HG03108 (cell line): ENCODE results near the gene PHETA2.
"Not testable (repeated sequence)": the region's sequence is repeated elsewhere in the genome, so short reads cannot be mapped to it uniquely, and the experiment has no call there.

ENCODE experiments used
- ATAC-seq: cut with Tn5 transposase; IDR thresholded peaks from one replicate; pipeline ENCODE4 v1.9.1; 2021; ENCODE audit warnings: moderate library complexity; ENCODE audit not compliant: unreplicated experiment

PHETA2 gene

DNA sequence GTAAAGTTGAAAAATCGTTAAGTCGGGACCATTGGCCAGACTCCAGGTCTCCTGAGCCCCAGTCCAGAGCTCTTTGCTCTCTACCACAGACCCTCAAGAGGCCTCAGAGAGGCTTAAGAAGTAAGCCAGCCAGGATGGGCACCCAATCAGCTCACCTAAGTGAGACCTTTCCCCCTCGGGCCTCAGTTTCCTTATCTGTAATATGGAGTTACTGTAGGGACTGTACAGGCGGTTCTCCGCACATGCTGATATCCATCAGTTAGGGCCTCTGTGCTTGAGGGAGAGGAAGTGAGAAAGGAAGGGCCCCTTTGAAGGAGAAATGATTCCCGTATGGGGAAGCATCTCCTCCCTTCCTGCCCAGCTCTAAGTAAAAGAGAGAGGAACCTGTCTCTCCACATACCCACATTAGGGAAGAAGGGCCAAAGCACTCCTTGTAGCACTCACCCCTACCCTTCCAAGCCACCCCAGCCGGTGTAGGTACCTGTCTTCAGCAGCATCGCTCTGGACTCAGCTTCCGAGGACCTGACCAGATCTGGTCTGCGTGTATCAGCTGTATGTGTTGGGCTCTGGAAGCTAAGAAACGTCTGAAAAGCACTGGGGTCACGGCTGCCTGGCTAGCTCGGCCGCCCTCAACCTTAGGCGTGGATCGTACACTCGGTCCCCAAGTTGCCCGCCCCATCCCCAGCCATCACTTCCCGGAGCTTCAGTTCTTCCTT is 4.1 kb upstream of the PHETA2 start:
- no peak for ATAC-seq

GRCh38 chr22:42070517-42071422 is 3.3 kb upstream of the PHETA2 start, which contains the start of gene NAGA:
NAGA (minus strand) TSS chr22:42070812; CDS start chr22:42070297, 515 bp downstream.
- peak; percentile 89 for ATAC-seq

DNA sequence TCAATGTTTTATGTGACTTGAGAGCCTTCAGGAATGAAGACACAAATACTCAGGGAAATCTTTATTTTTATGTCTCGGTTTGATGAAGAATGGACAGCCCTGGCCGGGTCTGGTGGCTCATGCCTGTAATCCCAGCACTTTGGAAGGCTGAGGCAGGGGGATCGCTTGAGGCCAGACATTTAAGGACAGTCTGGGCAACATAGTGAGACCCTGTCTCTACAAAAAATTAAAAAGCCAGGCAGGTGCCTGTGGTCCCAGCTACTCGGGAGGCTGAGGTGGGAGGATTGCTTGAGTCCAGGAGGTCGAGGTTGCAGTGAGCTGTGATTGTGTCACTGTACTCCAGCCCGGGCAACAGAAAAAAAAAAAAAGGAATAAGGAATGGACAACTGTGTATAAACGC is 2.5 kb upstream of the PHETA2 start:
- ATAC-seq = not testable (repeated sequence)

GRCh38 chr22:42072606-42073330 is 1.3 kb upstream of the PHETA2 start:
- ATAC-seq = no peak

DNA sequence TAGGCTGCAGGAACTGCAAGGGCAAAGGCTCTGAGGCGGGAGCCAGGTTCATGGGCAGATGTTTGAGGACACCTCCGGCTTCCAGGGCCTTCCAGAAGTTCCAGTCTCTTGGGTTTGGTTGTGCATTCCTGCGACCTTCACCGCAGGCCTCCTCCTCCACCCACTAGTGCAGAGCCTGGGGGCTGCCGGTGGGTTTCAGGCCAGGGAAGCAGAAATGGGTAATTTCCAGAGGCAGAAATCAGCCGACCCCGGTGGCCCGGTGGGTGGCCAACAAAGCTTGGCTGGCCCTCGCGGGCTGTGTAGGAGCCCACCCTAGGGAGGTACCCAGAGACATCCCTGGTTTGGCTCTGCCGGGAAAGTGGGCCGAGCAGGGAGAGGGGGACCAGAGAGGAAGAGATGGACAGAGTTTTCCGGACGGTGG is 417 bp upstream of the PHETA2 start:
- no peak for ATAC-seq

- ATAC-seq = no peak
Measured at GRCh38 chr22:42074846-42075676, 1.0 kb downstream of the PHETA2 start.

- ATAC-seq = no peak
Measured at GRCh38 chr22:42076764-42077485, 2.9 kb downstream of the PHETA2 start.

DNA sequence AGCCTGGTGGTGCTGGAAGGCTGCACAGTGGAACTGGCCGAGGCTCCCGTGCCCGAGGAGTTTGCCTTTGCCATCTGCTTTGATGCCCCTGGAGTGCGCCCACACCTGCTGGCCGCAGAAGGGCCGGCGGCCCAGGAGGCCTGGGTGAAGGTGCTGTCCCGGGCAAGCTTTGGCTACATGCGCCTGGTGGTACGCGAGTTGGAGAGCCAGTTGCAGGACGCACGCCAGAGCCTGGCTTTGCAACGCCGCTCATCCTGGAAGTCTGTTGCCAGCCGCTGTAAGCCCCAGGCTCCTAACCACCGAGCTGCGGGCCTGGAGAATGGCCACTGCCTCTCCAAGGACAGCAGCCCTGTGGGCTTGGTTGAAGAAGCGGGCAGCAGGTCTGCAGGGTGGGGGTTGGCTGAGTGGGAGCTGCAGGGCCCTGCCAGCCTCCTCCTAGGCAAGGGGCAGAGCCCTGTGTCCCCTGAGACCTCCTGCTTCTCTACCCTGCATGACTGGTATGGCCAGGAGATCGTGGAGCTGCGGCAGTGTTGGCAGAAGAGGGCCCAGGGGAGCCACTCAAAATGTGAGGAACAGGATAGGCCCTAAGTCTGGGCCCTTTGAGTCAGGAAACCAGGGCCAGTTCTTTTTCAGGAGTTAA is 3.6 kb downstream of the PHETA2 start:
- no peak for ATAC-seq

DNA sequence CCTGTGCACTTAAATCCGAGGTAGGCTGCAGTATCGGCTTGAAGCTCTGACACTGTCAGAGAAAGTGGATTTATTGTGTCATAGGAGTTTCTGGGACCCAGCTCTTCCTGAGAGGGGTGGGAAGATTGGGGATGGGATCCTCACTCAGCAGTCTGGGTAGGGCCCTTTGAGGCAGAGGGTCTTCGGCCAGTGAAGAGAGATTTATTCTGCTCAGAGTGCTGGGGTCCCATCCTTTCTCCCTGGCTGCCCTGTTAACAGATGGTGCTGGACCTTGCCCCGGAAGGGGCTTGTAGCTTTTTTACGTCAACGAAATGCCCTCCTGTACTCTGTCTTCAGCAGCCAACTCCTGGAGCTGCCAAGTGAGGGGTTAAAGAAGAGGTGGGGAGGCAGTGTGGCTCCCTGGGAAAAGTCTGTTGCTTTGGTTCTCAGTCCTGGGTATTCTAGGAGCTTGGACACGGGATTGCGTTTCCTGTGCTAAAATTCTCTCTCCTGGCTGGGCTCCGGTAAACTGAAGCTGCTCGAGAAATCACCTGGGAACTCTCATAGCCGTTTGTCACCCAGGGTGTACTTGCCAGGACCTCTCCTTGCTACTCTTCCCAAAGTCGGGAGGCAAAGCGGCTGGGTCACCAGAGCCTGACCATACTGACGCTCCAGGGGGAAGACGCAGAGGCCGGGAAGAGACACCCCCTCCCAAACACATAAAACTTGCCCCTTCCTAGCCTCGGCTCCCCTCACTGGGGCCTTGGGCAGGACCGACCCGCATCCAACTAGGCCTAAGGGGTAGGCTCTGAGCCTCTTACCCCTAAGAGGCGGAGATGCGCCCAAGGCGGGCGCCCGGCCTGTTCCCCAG is 4.6 kb downstream of the PHETA2 start:
- ATAC-seq = peak; percentile 5

DNA sequence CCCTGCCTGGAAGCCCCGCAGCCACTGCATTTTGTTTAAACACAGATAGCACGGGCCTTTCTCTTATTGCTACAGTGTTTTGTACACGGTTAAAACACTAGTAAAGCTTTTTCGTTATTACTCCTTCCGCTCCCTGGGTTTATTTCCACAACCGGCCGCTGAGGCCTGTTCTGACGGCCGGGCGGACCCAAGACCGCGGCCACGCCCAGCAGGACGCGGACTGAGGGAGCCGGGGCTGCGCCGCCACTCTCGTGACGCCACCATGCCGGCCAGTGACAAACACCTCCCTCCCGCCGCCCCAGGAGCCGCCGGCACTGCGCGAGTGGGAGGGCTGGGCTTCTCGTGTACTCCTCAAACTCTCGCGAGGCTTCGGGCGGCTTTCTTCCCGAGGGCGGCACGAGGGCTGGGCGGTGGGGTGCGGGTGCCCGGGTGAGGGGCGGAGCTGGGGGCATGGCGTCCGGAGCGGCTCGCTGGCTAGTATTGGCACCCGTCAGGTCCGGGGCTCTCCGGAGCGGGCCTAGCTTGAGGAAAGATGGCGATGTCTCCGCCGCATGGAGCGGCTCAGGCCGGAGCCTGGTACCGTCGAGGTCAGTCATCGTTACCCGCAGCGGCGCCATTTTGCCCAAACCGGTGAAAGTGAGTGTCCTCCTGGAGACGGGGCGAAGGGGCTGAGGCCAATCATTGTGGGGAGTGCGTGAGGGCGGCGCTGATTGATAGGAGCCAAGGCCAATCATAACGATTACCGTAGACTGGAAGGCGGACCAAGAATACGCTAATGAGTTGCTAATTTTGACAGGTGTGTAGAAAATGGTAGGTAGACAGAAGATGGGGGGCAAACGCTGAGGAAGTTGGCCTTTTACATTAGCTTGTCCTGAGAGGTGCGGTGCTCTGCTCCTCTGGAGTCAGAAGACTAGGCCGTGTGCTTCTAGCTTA is 5.5 kb downstream of the PHETA2 start, which contains the start of gene SMDT1:
SMDT1 (plus strand) TSS at position 382 of the 933 bp plus-strand sequence; CDS start at position 451, 69 bp downstream.
- peak; percentile 75 for ATAC-seq

DNA sequence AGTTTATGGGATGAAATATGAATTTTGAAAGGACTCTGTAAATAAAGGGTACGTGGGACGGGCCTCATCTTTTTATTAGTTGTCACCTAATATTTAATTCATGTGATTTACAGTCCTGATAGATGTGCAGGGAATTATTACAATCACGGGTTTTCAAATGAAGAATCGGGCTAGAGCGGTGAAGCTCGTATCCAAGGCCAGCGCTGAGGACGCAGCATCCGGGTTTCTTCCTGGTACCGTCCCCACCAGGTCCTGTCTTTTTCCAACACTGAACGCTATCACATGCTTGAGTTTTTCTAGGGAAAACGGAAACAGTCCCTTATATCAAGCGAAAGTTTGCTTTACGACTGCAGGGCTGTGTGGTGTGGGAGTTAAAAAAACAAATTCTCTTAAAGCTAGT is 6.2 kb downstream of the PHETA2 start:
- no peak for ATAC-seq

GRCh38 chr22:42083119-42083518 is 9.1 kb downstream of the PHETA2 start:
- ATAC-seq = no peak

- no peak for ATAC-seq
Measured at GRCh38 chr22:42084874-42085273, 10.8 kb downstream of the PHETA2 start.

DNA sequence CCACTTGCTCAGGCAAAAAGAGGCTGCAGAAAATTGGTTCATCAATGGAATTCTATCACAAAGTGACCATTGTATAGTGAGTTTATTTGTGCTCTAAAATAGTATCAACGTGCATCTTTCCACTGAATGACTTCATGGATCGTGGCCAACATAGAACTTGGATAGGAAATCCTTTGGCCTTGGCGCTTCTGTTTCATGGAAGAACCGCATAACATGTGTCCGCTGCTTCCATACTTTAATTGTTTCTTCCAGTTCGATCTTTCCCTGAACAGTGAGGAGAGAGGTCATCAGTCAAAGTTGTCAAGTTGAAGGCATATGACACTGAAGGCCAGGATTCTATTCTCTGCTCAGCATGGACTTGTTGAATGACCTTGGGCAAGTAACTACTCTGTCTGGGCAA is 12.0 kb downstream of the PHETA2 start:
- ATAC-seq = no peak

GRCh38 chr22:42090596-42091454 is 16.8 kb downstream of the PHETA2 start, which contains the start of gene NDUFA6:
NDUFA6 (minus strand) TSS chr22:42090772; CDS start chr22:42090744, 28 bp downstream.
- ATAC-seq = peak; percentile 97

- ATAC-seq = no peak
Measured at GRCh38 chr22:42091455-42091782, 17.4 kb downstream of the PHETA2 start.
